NOMO-1 treated with dmso at 0.1 percent for 144 hours (cell line): ENCODE measurements around the gene DAAM1.

ENCODE experiments used
- DNase-seq: peaks from one replicate; lab custom pipeline; 2025; ENCODE audit not compliant: unreplicated experiment; lab: John Stamatoyannopoulos, UW

The DAAM1 gene

GRCh38 chr14:59187118-59187517 lies 1.3 kb upstream of the DAAM1 start:
- DNase-seq, result no peak

DNA sequence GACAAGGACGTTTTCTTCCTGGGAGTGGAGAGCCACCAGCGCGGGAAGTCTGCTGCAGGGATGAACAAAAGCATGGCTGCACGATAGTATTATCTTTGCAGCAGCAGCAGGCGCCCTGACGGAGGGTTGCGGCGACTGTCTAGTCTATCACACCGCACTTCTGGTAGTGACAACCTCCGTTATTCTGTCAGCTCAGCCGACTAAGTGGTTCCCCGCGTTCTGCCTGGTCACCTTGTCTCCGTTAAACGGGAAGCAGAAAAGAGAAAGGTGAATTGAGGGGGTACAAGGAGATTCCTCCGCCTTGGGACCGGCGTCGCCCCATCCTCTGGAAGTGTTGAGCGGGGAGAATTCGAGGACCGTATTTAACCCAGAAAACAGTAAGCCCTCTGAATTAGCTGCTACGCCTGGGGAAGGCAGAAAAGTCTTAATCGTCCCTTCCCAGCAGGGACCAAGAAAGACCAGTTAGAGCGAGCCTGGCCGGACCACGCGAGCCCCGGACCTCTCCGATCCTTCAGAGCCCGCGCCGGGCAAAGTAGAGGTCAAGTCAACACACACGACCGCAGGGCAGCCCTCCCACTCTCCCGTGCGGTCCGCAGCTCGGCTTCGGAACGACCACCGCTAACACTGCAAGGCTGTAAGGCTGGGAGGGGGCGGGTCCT lies 536 bp upstream of the DAAM1 start:
- DNase-seq, result no peak

DNA sequence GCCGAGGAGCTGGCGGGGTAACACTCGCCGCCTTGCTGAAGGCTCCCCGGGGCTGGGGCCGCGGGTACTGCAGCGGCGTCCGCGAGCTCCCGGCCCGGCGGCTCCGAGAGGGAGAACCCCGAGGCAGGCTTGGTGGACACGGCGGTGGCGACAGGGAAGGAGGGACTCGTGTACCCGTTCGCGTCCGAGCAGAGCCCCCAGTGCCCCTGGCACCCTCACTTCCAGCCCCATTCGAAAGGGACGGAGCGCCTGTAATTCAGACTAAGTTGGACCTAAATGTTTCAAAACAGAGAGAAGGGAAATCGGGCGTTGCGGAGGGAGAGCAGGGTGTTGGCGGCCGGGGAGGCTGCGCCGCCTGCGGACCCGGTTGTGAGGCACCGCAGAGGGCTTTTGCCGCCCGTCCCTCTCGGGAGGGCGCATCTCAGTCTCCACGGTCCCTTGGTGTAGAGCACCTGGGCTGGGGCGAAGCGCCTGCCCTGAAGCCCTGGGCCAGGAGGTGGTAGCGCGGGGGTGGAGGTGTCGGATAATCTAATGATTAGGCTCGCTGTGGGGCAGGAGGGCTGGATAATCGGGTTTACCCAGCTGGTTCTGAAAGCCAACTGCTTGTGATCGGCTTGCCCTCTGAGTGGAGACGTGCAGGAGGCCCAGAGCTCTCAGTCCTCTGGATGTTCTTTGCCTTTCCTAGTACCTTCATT lies 771 bp downstream of the DAAM1 start:
- DNase-seq, result no peak

GRCh38 chr14:59189786-59190368 lies 1.4 kb downstream of the DAAM1 start:
- DNase-seq, result peak; percentile 26

GRCh38 chr14:59190372-59190771 lies 1.9 kb downstream of the DAAM1 start:
- DNase-seq, result no peak

DNA sequence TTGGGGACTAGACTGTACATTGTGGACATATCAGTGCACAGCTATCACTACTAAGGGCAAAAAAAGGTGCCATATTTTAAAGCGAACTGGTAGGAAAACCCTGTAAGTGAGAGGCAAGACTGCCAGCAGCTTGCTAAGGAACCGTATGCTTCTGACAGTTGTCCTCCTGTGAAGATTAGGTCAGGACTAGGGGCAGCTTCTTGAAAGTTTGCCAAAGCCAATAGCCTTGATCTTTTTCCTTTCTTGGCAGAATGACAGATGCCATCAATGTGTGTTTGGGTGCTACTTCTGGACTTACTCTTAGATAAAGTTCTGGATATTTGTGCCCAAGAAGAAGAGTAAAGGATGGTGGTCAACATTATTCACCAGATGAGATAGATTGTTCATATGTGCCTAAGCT lies 7.4 kb downstream of the DAAM1 start:
- DNase-seq, result no peak

DNA sequence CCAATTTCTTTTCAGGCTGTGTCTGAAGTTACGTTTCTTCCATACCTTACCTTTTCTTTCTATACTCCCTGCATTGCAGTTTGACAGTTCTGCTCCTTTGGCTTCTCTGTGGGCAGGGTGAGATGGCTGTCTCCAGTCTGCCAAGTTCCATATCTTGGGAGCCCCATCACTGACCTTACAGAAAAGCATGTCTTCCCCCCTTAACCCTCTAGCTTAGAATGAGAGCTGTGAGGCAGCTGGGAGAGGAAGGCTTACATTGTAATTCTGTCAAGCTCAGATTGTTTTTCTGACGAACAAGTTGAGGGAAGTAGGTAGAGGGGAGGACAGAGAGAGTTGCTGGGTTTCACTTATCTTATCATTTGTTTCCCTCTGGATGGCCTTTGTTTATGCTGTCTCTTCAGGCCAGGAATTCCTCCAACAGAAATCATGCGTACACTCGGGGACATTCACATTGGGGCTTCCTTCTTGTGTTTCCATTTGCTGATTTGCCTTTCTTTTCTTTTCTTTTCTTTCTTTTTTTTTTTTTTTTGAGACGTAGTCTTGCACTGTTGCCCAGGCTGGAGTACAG lies 9.3 kb downstream of the DAAM1 start:
- DNase-seq, result no peak

- DNase-seq, result no peak
Observed at GRCh38 chr14:59199205-59199604, 10.7 kb downstream of the DAAM1 start.

DNA sequence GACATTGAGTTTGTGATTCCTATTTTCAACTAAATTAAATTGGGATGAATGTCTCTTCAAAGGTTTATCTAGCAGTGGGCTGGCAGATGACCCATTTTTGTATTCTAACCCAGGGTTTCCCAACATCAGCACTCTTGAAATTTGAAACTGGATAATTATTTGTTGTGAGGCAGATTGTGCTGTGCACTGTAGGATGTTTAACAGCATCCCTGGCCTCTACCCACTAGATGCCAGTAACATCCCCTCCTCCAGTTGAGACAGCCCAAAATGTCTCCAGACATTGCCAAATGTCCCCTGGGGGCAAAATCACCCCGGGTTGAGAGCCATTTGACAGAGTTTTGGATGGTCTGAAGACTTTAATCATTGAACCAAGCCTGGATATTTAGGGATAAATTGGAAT lies 11.1 kb downstream of the DAAM1 start:
- DNase-seq, result no peak

GRCh38 chr14:59200195-59200594 lies 11.7 kb downstream of the DAAM1 start:
- DNase-seq, result no peak

DNA sequence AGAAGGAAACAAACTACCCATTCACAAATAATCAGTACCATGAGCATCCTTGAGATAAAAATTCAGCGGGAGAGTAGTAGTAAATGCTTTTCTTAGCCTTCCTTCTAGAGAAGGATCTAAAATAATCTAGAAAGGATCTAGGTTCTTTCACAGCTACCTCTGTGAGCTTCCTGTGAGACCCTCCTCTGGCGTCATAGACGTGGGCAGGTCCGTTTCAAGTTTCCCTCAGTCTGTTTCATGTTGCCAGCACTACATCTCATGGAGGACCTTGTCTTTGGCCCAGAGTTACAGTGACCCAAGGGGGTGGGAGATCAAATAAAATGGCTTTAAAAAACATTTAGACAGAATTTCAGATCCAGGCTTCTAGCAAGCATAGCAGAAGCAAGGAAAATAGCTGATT lies 13.6 kb downstream of the DAAM1 start:
- DNase-seq, result no peak

- no peak for DNase-seq
Observed at GRCh38 chr14:59204305-59204704, 15.8 kb downstream of the DAAM1 start.

- no peak for DNase-seq
Observed at GRCh38 chr14:59206892-59207291, 18.4 kb downstream of the DAAM1 start.

DNA sequence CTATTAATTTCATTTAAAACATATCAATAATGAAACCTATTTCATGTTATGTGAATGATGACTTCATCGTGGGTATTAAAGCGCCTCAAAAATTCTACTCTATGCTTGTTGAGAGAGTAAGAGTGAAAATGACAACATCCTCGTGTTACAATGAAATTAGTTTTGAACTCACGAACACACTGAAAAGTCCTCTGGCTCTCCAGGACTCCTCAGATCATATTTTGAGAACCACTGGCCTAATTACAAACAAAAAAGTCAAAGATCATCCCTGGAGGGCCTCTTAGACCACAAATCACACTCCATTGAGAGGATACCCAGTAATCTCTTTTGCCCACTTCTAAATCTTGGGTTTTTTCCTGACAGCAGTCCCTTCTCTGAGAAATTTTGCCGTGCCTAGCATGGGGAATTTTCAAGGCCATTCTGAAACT lies 19.1 kb downstream of the DAAM1 start:
- DNase-seq, result no peak

GRCh38 chr14:59208224-59208814 lies 19.9 kb downstream of the DAAM1 start:
- no peak for DNase-seq

DNA sequence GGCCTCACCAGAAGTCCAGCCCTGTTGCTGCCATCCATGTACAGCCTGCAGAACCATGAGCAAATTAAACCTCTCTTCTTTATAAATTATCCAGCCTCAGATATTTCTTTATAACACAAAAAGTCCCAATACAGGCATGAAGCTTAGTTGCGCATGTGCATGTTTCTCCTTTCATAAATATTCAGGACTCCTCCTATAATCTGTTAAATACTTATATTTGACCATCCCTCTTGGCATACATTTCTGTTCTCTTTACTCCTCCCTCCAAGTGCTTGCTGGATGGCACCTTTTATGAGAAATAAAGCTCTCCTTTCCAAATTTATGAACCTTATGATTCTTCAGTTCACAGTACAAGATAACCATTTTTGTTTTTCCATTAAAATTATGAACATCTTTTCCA lies 20.5 kb downstream of the DAAM1 start:
- DNase-seq, result no peak

DNA sequence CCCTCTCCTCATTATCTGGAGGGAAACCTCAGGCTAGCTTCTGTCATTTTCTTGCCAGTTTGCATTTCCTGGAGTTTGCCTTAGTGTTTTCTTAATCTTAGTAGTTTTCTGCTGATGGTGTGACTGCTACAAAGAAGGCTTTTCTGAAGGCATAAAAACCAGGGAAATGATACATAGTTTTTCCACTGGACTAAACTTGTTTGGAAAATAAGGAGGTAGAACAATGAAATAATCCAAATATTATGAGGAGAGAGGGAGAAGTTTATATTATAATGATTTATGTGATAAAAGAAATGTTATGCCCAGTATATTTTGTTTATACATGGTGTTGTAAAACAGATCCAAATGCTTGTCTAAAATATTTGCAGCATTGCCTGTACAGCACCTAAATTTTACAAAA lies 22.2 kb downstream of the DAAM1 start:
- no peak for DNase-seq

GRCh38 chr14:59213368-59214315 lies 25.2 kb downstream of the DAAM1 start:
- no peak for DNase-seq

- DNase-seq, result no peak
Observed at GRCh38 chr14:59214702-59215302, 26.3 kb downstream of the DAAM1 start.

DNA sequence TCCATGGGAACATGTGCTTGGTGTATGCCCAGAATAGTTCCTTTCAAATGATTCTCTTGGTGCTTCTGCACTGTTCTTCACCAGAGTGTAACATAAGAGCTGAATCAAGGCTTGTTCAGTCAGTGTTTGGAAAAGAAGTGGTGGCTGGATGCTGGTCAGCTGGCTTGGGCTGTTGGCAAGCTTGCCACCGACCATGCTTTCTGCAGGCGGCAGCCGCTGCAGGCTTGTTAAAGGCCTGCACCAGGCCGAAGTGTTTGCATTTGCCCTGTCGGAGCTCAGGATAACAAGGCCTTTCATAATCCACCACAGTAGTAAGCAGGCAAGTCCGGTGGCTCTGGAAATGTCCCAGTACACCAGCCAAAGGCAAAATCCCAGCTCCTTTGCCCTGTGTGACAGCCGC lies 26.9 kb downstream of the DAAM1 start:
- no peak for DNase-seq
